Astrocyte (in vitro differentiated cells and primary cell): Measurements from ENCODE around the gene METTL16.
"Not testable (repeated sequence)": the region's sequence is repeated elsewhere in the genome, so short reads cannot be mapped to it uniquely, and the experiment has no call there.

Experiments
- EZH2 ChIP-seq: IDR thresholded peaks from 2 replicates; pipeline ENCODE4 v1.6.1; 2012; ENCODE audit warnings: mild to moderate bottlenecking, low read length, inconsistent platforms; ENCODE audit not compliant: insufficient read depth
- TF ChIP-seq, protein P1 (sequence below): IDR thresholded peaks from 2 replicates; pipeline ENCODE4 v1.5.1; 2011; ENCODE audit warnings: low read depth, mild to moderate bottlenecking, inconsistent platforms, low read length, moderate library complexity; ENCODE audit not compliant: insufficient read depth

DNA sequence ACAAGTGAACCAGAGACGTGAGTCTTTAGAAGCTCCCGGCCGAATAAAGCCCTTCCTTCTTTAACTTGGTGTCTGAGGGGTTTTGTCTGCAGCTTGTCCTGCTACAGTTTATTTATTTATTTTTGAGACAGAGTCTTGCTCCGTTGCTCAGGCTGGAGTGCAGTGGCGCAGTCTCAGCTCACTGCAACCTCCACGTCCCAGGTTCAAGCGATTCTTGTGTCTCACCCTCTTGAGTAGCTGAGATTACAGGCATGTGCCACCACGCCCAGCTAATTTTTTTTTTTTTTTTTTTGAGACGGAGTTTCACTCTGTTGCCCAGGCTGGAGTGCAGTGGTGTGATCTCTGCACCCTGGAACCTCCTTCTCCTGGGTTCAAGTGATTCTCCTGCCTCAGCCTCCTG, 36.3 kb upstream of the METTL16 start:
- TF ChIP-seq, protein P1, sequence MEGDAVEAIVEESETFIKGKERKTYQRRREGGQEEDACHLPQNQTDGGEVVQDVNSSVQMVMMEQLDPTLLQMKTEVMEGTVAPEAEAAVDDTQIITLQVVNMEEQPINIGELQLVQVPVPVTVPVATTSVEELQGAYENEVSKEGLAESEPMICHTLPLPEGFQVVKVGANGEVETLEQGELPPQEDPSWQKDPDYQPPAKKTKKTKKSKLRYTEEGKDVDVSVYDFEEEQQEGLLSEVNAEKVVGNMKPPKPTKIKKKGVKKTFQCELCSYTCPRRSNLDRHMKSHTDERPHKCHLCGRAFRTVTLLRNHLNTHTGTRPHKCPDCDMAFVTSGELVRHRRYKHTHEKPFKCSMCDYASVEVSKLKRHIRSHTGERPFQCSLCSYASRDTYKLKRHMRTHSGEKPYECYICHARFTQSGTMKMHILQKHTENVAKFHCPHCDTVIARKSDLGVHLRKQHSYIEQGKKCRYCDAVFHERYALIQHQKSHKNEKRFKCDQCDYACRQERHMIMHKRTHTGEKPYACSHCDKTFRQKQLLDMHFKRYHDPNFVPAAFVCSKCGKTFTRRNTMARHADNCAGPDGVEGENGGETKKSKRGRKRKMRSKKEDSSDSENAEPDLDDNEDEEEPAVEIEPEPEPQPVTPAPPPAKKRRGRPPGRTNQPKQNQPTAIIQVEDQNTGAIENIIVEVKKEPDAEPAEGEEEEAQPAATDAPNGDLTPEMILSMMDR: not testable (repeated sequence)
- not testable (repeated sequence) for TF ChIP-seq EZH2
